ENCODE data around the gene SLC25A24.
"Not testable (repeated sequence)": the region's sequence is repeated elsewhere in the genome, so short reads cannot be mapped to it uniquely, and the experiment has no call there.

Gene SLC25A24

DNA sequence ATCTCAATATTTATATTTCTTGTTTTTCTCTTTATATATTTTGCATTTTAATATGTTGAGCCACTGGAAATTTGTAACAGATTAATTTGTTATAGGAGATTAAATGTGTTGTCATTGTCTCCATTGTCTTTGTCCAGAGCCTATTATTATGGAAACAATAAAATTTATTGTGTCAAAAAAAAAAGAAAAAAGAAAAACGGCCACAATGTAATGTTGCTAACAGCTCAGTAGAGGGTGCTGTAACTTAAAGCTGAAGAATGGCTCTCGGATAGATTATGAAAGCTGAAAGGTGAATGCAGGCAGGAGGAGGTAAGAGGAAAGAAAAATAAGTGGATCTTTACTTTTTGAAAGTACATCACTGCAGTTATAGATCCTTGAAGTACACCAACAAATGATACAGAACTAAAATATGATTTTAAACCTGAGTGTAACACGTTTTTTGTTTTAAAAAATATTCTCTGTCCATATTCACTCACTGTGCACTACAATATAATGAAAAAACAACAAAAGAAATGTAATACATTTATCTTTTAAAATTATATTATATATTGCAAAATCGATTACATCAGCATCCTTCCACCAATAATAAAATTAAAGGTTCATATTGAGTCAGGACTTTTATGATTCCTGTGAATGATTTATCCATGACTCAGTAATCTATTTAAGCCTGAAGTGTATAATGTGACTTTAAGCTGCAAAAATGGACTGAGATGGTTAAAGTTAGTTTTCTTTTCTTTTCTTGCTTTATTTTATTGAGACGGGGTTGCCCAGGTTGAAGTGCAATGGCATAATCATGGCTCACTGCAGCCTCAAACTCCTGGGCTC is 14.7 kb upstream of the SLC25A24 start:
- CTCF ChIA-PET: interaction anchor here (0.6 kb wide), 1 partner anchor 141 kb away, joined by 4 read pairs; no protein-coding TSS in a partner anchor

DNA sequence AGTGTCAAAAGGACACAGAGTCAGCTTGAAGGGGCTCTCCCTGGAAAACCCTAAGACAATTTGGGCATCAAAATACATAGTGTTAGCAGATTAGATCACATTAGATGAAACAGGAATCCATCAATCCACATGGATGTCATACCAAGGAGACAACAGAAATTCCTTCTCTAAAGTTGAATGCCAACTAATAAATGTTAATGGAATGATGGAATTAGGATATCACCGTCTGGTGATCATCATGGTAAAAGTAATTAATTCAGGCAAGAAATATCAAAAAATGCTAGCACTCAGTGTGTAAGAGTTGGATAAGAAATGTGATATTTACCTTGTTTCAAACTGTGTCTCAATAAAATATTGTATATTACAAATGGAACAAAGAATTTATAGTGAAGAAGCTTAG is 10.9 kb upstream of the SLC25A24 start:
- CTCF ChIA-PET: interaction anchor here (0.7 to 0.9 kb wide), 2 partner anchors 92 to 429 kb away, joined by 3 read pairs; no protein-coding TSS in a partner anchor
- TF ChIP-seq FOXA1 (IDR thresholded peaks at IDR 0.05) (no peak), FOXK2 (IDR thresholded peaks at IDR 0.05) (no peak), FOXM1 (IDR thresholded peaks at IDR 0.05; ENCODE audit: borderline replicate concordance) (no peak), NFRKB (IDR thresholded peaks at IDR 0.05) (no peak), ARNT (IDR thresholded peaks at IDR 0.05) (no peak), SUZ12 (IDR thresholded peaks at IDR 0.05) (no peak), ELF4 (IDR thresholded peaks at IDR 0.05) (no peak), SP1 (IDR thresholded peaks at IDR 0.05) (no peak), LEF1 (IDR thresholded peaks at IDR 0.05; ENCODE audit: borderline replicate concordance) (no peak), CTBP1 (IDR thresholded peaks at IDR 0.05; ENCODE audit: borderline replicate concordance) (no peak), BHLHE40 (IDR thresholded peaks at IDR 0.05; ENCODE audit: borderline replicate concordance) (no peak), L3MBTL2 (conservative IDR thresholded peaks at IDR 0.05) (no peak), TARDBP (IDR thresholded peaks at IDR 0.05) (no peak), ZNF384 (IDR thresholded peaks at IDR 0.05) (no peak), HDGF (IDR thresholded peaks at IDR 0.05; ENCODE audit: borderline replicate concordance) (no peak)
- TF ChIP-seq, protein P1, sequence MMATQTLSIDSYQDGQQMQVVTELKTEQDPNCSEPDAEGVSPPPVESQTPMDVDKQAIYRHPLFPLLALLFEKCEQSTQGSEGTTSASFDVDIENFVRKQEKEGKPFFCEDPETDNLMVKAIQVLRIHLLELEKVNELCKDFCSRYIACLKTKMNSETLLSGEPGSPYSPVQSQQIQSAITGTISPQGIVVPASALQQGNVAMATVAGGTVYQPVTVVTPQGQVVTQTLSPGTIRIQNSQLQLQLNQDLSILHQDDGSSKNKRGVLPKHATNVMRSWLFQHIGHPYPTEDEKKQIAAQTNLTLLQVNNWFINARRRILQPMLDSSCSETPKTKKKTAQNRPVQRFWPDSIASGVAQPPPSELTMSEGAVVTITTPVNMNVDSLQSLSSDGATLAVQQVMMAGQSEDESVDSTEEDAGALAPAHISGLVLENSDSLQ (IDR thresholded peaks at IDR 0.05): no peak

More for the DNA sequence above, 14.7 kb upstream of the SLC25A24 start:
- POLR2A ChIA-PET; DNase-seq (ENCODE audit: extremely low spot score): not testable (repeated sequence)
- TF ChIP-seq ZNF384 (IDR thresholded peaks at IDR 0.05): peak; percentile 97

DNA sequence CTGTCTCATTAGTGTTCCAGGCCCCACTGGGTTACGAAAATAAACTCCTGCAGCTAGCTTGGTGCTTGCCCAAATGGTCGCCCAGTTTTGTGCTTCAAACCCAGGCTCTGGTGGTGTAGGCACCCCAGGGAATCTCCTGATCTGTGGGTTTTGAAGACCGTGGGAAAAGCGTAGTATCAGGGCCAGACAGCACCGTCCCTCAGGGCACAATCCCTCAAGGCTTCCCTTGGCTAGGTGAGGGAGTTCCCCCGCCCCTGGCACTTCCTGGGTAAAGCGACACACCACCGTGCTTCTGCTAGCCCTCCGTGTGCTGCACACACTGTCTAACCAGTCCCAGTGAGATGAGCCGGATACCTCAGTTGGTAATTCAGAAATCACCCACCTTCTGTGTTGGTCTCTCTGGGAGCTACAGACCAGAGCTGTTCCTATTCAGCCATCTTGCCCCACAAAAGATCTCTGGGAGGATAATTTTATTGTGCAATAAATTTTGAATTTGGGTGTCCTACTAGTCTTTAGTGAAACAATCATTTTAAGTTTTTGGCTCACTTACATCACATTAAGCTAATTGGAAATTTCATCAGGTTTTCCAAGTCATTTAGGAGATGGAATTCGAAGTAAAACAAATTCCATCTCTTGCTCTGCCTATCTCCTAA is 9.4 kb upstream of the SLC25A24 start:
- DNase-seq (ENCODE audit: extremely low spot score): no peak
- CTCF ChIA-PET: interaction anchor here (1.7 kb wide), 1 partner anchor 9 kb away, joined by 7 read pairs; the partner anchor contains the start of gene SLC25A24
- TF ChIP-seq SP1 (IDR thresholded peaks at IDR 0.05): no peak
- TF ChIP-seq SUZ12 (IDR thresholded peaks at IDR 0.05): no peak
- TF ChIP-seq FOXK2 (IDR thresholded peaks at IDR 0.05): no peak
- TF ChIP-seq ELF4 (IDR thresholded peaks at IDR 0.05): no peak
- no peak for TF ChIP-seq HDGF (IDR thresholded peaks at IDR 0.05; ENCODE audit: borderline replicate concordance)
- TF ChIP-seq BHLHE40 (IDR thresholded peaks at IDR 0.05; ENCODE audit: borderline replicate concordance): no peak
- TF ChIP-seq TARDBP (IDR thresholded peaks at IDR 0.05): no peak
- no peak for TF ChIP-seq NFRKB (IDR thresholded peaks at IDR 0.05)
- TF ChIP-seq FOXA1 (IDR thresholded peaks at IDR 0.05): no peak
- TF ChIP-seq ZNF384 (IDR thresholded peaks at IDR 0.05): no peak
- TF ChIP-seq, protein P1 (IDR thresholded peaks at IDR 0.05): no peak
- TF ChIP-seq ARNT (IDR thresholded peaks at IDR 0.05): no peak
- TF ChIP-seq FOXM1 (IDR thresholded peaks at IDR 0.05; ENCODE audit: borderline replicate concordance): no peak
- no peak for TF ChIP-seq LEF1 (IDR thresholded peaks at IDR 0.05; ENCODE audit: borderline replicate concordance)
- POLR2A ChIA-PET: interaction anchor here (1.1 kb wide), 1 partner anchor 9 kb away, joined by 15 read pairs; the partner anchor contains the start of gene SLC25A24

More for the DNA sequence above, 10.9 kb upstream of the SLC25A24 start:
- POLR2A ChIA-PET: no interaction called here
- DNase-seq (ENCODE audit: extremely low spot score): no peak

DNA sequence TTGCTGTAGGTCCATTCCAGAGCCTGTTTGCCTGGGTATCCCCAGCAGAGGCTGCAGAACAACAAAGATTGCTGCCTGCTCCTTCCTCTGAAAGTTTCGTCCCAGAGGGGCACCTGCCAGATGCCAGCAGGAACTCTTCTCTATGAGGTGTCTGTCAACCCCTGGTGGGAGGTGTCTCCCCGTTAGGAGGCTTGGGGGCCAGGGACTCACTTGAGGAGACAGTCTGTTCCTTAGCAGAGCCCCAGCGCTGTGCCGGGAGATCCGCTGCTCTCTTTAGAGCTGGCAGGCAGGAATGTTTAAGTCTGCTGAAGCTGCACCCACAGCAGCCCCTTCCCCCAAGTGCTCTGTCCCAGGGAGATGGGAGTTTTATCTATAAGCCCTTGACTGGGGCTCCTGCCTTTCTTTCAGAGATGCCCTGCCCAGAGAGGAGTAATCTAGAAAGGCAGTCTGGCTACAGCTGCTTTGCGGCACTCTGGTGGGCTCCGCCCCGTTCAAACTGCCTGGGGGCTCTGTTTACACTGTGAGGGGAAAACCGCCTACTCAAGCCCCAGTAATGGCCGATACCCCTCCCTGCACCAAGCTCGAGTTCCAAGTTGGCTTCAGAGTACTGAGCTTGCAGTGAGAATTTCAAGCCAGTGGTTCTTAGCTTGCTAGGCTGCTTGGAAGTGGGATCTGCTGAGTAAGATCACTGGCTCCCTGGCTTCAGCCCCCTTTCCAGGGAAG is 8.7 kb upstream of the SLC25A24 start:
- TF ChIP-seq TARDBP (IDR thresholded peaks at IDR 0.05): no peak
- POLR2A ChIA-PET: interaction anchor here (1.1 kb wide), 1 partner anchor 8 kb away, joined by 15 read pairs; the partner anchor contains the start of gene SLC25A24
- CTCF ChIA-PET: interaction anchor here (1.7 kb wide), 1 partner anchor 8 kb away, joined by 7 read pairs; the partner anchor contains the start of gene SLC25A24
- no peak for DNase-seq (ENCODE audit: extremely low spot score)

DNA sequence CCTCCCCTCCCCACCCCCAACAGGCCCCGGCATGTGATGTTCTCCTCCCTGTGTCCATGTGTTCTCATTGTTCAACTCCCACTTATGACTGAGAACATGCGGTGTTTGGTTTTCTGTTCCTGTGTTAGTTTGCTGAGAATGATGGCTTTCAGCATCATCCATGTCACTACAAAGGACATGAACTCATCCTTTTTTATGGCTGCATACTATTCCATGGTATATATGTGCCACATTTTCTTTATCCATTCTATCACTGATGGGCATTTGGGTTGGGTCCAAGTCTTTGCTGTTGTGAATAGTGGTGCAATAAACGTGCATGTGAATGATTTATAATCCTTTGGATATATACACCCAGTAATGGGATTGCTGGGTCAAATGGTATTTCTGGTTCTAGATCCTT is 3.4 kb upstream of the SLC25A24 start:
- CTCF ChIA-PET; POLR2A ChIA-PET; DNase-seq (ENCODE audit: extremely low spot score): not testable (repeated sequence)

DNA sequence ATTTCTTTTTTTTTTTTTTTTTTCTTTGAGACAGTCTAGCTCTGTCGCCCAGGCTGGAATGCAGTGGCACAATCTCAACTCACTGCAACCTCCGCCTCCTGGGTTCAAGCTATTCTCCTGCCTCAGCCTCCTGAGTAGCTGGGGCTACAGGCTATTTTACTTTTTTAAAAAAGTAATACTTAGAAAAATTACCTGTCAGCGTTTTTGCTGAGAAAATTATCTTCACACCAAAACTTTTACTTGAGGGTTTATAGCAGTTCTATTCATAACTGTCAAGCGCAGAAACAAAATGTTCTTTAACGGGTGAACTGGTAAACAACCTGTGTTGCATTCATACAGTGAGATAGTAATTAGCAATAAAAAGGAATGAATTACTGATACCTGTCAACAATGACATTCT is 1.5 kb upstream of the SLC25A24 start:
- POLR2A ChIA-PET: no interaction called here
- CTCF ChIA-PET: no interaction called here
- TF ChIP-seq FOXM1 (IDR thresholded peaks at IDR 0.05; ENCODE audit: borderline replicate concordance) (no peak), CTBP1 (IDR thresholded peaks at IDR 0.05; ENCODE audit: borderline replicate concordance) (no peak), FOXK2 (IDR thresholded peaks at IDR 0.05) (no peak), FOXA1 (IDR thresholded peaks at IDR 0.05) (no peak), SUZ12 (IDR thresholded peaks at IDR 0.05) (no peak), ARNT (IDR thresholded peaks at IDR 0.05) (no peak), ELF4 (IDR thresholded peaks at IDR 0.05) (no peak), SP1 (IDR thresholded peaks at IDR 0.05) (no peak), ZNF384 (IDR thresholded peaks at IDR 0.05) (no peak), BHLHE40 (IDR thresholded peaks at IDR 0.05; ENCODE audit: borderline replicate concordance) (no peak), HDGF (IDR thresholded peaks at IDR 0.05; ENCODE audit: borderline replicate concordance) (no peak), L3MBTL2 (conservative IDR thresholded peaks at IDR 0.05) (no peak), NFRKB (IDR thresholded peaks at IDR 0.05) (no peak), TARDBP (IDR thresholded peaks at IDR 0.05) (no peak), LEF1 (IDR thresholded peaks at IDR 0.05; ENCODE audit: borderline replicate concordance) (no peak)
- TF ChIP-seq, protein P1 (IDR thresholded peaks at IDR 0.05): no peak
- DNase-seq (ENCODE audit: extremely low spot score): no peak
